ENCODE data around the gene DOCK7.

- TF ChIP-seq EZH2 (IDR thresholded peaks at IDR 0.05; ENCODE audit: insufficient read depth, poor library complexity, severe bottlenecking) (no peak), EZH2phosphoT487 (IDR thresholded peaks at IDR 0.05; ENCODE audit: insufficient read depth, low read depth) (no peak)
These were observed 261.9 kb downstream of the DOCK7 start for GRCh38 chr1:62426237-62426636.

All from GM23248 (cell line).